HG03457 (cell line): ENCODE measurements around the gene EIF5AL1.
"Not testable (repeated sequence)": the region's sequence is repeated elsewhere in the genome, so short reads cannot be mapped to it uniquely, and the experiment has no call there.

Experiments used
- ATAC-seq: cut with Tn5 transposase; IDR thresholded peaks from one replicate; pipeline ENCODE4 v1.9.1; 2021; ENCODE audit warnings: moderate number of reproducible peaks; ENCODE audit not compliant: unreplicated experiment

EIF5AL1 gene

GRCh38 chr10:79509306-79509933 lies 2.9 kb upstream of the EIF5AL1 start:
- not testable (repeated sequence) for ATAC-seq

- ATAC-seq, result not testable (repeated sequence)
These were observed 2.3 kb upstream of the EIF5AL1 start for GRCh38 chr10:79509934-79510508.

- ATAC-seq, result not testable (repeated sequence)
These were observed 4.3 kb downstream of the EIF5AL1 start for GRCh38 chr10:79516532-79517205.

- not testable (repeated sequence) for ATAC-seq
These were observed 5.2 kb downstream of the EIF5AL1 start for GRCh38 chr10:79517567-79517966.

GRCh38 chr10:79521751-79522150 lies 9.4 kb downstream of the EIF5AL1 start:
- not testable (repeated sequence) for ATAC-seq

GRCh38 chr10:79522464-79522863 lies 10.1 kb downstream of the EIF5AL1 start:
- not testable (repeated sequence) for ATAC-seq

- not testable (repeated sequence) for ATAC-seq
These were observed 11.0 kb downstream of the EIF5AL1 start for GRCh38 chr10:79523157-79523853.

- ATAC-seq, result not testable (repeated sequence)
These were observed 12.8 kb downstream of the EIF5AL1 start for GRCh38 chr10:79525049-79525710.

GRCh38 chr10:79528261-79528660 lies 15.9 kb downstream of the EIF5AL1 start:
- ATAC-seq, result not testable (repeated sequence)

GRCh38 chr10:79533142-79533902 lies 21.0 kb downstream of the EIF5AL1 start:
- not testable (repeated sequence) for ATAC-seq

- not testable (repeated sequence) for ATAC-seq
These were observed 21.5 kb downstream of the EIF5AL1 start for GRCh38 chr10:79533903-79534175.

GRCh38 chr10:79538311-79538710 lies 26.0 kb downstream of the EIF5AL1 start:
- not testable (repeated sequence) for ATAC-seq

- peak; percentile 89 for ATAC-seq
These were observed 28.6 kb downstream of the EIF5AL1 start for GRCh38 chr10:79540930-79541329.

GRCh38 chr10:79542626-79543025 lies 30.3 kb downstream of the EIF5AL1 start:
- ATAC-seq, result no peak

- not testable (repeated sequence) for ATAC-seq
These were observed 32.1 kb downstream of the EIF5AL1 start for GRCh38 chr10:79544408-79544807.

GRCh38 chr10:79544926-79545659 lies 32.8 kb downstream of the EIF5AL1 start:
- ATAC-seq, result not testable (repeated sequence)

- not testable (repeated sequence) for ATAC-seq
These were observed 34.8 kb downstream of the EIF5AL1 start for GRCh38 chr10:79547128-79547527.

- ATAC-seq, result no peak
These were observed 35.6 kb downstream of the EIF5AL1 start for GRCh38 chr10:79547973-79548372.

- no peak for ATAC-seq
These were observed 39.8 kb downstream of the EIF5AL1 start for GRCh38 chr10:79552143-79552542.
